Measurements from ENCODE around the gene LENEP.
A peak's percentile ranks its signal among the peaks of the same experiment; 100 is the strongest.

The LENEP gene

GRCh38 chr1:154993572-154994268, at the start of gene LENEP:
Gene LENEP (plus strand): TSS chr1:154993586. CDS start chr1:154993608, 22 bp downstream.
- intact Hi-C loops (cut with DNase I), result no loop called here
- DNase-seq, result no peak

GRCh38 chr1:154943649-154944400, 49.6 kb upstream of the LENEP start:
- DNase-seq, result peak in 31 of 42 donors; percentile 17 to 77 (median 50)
- intact Hi-C loops (cut with DNase I), result no loop called here

GRCh38 chr1:154944401-154945159, 48.8 kb upstream of the LENEP start:
- intact Hi-C loops (cut with DNase I), result no loop called here
- no peak for DNase-seq

GRCh38 chr1:154945160-154945961, 48.0 kb upstream of the LENEP start:
- DNase-seq, result no peak
- intact Hi-C loops (cut with DNase I), result no loop called here

DNA sequence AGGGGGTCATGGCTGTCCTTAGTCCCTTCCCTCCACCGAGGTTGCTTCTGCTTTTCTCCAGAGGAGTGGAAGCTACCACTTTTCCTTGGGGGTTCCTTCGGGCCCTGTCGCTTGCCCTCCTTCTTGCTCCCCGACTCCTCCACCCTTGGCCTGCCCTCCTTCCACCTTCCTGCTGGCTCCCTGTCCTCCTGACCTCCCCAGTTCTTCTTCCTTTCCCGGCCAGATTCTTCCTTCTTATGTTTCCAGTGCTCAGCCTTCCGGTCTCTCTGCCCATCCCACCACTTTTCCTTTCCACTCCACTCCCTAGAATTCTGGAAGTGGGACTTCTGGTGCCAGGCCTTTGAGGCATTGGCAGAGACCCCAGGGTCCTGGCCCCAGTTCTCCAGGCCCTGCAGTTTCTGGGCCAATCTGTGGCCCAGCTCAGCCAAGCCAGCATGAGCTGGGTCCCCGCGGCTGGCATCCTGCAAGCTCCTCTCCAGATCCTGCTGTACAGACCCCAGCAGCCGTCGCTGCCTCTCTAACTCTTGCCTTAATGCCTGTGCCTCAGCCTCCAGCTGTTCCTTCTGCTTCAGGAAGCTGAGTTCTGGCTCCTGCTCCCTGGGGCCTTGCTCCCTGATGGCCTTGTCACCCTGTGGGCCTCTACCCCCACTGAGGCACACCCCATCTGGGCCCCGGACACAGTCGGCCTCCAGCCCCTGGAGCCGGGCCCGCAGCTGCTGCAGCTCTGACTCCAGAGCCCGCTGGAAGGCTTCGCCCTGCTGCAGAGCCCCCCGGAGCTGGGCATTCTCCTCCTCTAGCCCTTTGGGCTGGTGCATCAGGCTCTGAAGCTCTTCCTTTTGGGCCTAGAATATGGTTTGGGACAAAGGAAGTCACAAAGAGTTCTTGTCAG, 47.2 kb upstream of the LENEP start:
- intact Hi-C loops (cut with DNase I), result no loop called here
- peak in 15 of 42 donors; percentile 18 to 66 (median 43) for DNase-seq

GRCh38 chr1:154948079-154948478, 45.3 kb upstream of the LENEP start:
- no peak for DNase-seq
- intact Hi-C loops (cut with DNase I), result no loop called here

- no peak for DNase-seq
These were observed 41.3 kb upstream of the LENEP start for GRCh38 chr1:154951901-154952657.

DNA sequence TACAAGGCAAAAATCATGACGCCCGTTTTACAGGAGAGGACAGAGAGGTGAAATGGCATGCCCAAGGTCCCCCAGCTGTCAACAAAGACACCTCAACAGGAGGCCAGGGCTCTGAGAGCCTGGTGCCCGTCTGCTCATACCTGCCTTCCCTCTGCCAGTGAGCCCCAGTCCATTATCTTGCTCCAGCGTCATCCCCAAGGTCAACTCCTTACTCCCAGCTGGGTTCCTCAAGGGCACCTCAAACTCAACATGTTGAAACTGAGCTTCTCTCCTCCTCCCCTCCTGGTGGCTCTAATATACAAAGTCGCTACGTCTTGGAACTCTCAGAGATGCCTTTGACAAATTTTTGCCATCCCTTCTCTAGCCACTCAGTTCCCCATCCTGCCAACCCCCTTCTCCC, 40.7 kb upstream of the LENEP start:
- intact Hi-C loops (cut with DNase I), result no loop called here
- DNase-seq, result no peak

More at GRCh38 chr1:154951901-154952657, 41.3 kb upstream of the LENEP start:
- intact Hi-C loops (cut with DNase I), result no loop called here

GRCh38 chr1:154953611-154954038, 39.8 kb upstream of the LENEP start:
- intact Hi-C loops (cut with DNase I), result no loop called here
- DNase-seq, result peak in 6 of 42 donors; percentile 25 to 61 (median 40)

DNA sequence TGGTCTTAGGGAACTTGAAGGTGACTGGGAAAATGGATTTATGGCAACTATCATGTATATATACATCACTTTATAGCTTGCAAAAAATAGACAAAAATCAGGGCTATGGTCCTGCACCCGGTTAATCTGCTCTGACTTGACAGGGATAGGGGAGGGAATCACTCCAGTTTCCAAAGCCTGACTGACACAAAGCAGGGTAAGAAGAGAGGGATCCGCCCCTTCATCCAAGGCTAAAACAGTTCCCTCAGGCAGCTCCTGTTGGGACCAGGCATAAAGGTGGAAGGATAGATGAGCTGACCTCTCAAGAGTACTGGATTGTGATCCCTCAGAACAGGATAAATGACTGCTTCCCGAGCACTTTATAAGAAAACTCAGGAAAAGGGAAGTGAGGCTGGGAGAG, 38.8 kb upstream of the LENEP start:
- intact Hi-C loops (cut with DNase I), result no loop called here

GRCh38 chr1:154955039-154955717, 38.2 kb upstream of the LENEP start:
- intact Hi-C loops (cut with DNase I), result no loop called here
- peak in 41 of 42 donors; percentile 43 to 91 (median 71) for DNase-seq

More for the DNA sequence above, 38.8 kb upstream of the LENEP start:
- DNase-seq, result no peak

DNA sequence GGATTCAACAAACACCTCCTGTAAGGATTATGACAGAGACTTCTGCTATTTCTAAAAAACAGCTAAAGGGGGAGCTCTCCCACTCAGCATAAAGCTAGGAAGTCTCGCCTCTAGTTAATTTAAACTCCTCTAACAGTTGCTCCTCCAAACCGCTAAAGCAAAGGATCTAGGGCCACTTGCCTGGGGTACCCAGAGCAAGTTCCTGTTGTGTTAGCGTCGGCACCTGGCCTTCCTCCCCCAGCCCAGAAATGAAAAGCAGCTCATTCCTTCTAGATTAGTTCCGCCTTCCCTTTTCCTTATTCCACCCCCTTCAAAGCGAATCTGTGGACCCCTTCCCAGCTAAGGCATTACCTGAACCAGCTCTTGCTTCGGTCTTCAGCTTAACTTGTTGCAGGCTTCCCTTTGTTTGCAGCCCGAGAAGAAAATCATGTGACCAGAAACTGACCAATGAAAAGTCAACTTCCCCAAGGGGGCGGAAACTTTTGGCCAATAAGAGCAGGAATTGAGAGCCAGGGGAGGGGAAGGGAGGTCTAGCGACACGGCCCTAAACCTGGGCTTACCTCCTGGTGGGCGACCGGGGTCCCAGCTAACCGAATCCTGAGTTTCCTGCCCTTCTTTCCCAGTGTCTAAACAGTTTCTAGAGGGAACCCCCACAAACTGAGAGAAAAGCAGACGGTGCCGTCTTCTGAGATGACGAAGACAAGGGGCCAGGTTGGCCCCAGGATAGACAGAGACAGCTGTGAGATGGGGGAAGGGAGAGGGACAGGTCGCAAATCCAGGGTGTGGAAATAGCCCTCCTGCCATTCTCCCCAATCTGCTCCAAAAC, 37.5 kb upstream of the LENEP start, which contains the start of gene PBXIP1:
Gene PBXIP1 (minus strand): TSS at position 382 of the 826 bp plus-strand sequence. CDS start 2,378 bp downstream, outside the sequence.
- intact Hi-C loops (cut with DNase I), result no loop called here

DNA sequence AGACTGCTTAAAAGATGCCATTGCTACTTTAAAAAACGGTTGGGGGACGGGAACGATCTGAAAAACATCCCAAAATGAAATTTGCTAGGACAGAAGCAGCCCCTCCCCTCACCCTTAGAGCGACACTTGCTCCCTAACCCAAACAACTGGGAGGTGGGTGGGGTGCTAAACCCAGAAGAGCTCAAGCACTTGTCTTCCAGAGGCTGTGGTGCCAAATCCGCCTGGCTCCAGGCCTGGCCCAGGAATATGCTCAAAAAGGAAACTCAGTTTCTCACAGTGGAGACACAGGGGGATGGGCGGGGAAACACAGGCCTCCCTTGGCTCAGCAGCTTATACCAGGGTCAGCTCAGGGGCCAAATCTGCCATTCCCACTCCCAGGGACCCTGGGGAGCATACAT, 36.8 kb upstream of the LENEP start:
- peak in 27 of 42 donors; percentile 13 to 71 (median 48) for DNase-seq
- intact Hi-C loops (cut with DNase I), result no loop called here

More for the DNA sequence above, 37.5 kb upstream of the LENEP start, which contains the start of gene PBXIP1:
- DNase-seq, result peak; percentile 27 to 92 (median 77)

DNA sequence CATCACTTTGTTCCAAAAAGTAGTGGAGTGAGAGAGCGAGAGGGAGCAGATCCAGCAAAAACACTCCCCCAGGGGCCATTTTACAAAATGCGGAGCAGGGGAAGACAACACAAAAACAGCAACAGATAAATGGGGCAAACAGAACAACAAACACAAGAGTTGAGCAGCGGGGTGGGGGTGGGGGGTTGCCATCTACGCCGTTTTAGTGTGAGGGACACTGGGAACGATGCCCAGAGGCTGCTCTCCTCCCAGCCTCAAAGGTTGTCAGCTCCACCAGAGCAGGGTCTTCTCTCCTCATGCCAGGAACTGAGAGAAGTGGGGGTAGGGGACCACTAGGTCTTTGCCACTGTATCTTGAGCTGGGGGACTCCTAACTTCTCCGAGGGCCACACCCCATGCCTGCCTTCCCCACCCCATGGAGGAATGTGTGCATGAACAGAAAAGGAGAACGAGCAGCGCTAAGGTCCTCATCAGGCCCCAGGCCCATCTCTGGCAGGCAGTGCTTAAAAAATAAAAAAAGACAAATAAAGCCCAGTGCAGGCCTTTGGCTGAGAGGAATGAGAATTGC, 36.2 kb upstream of the LENEP start:
- intact Hi-C loops (cut with DNase I), result no loop called here
- no peak for DNase-seq

GRCh38 chr1:154958036-154958435, 35.4 kb upstream of the LENEP start:
- DNase-seq, result no peak
- intact Hi-C loops (cut with DNase I), result no loop called here

Measured in head of caudate nucleus (tissue), 42 donors.